ENCODE data around the gene RNF169.
"Not testable (repeated sequence)": the region's sequence is repeated elsewhere in the genome, so short reads cannot be mapped to it uniquely, and the experiment has no call there.

The RNF169 gene

GRCh38 chr11:74754507-74755252, 6.0 kb downstream of the RNF169 start:
- in situ Hi-C loops (cut with HindIII; ENCODE audit: low pct_unique_long_range_greater_than_20kb, low sequenced_read_pairs): no loop called here
- no peak for TF ChIP-seq JUND (IDR thresholded peaks at IDR 0.05; ENCODE audit: low read depth)
- DNase-seq (ENCODE audit: low read depth in 1 of 2, low spot score in 1 of 2): no peak

- TF ChIP-seq JUND (IDR thresholded peaks at IDR 0.05; ENCODE audit: low read depth): no peak
- in situ Hi-C loops (cut with HindIII; ENCODE audit: low pct_unique_long_range_greater_than_20kb, low sequenced_read_pairs): no loop called here
- DNase-seq (ENCODE audit: low read depth in 1 of 2, low spot score in 1 of 2): peak in 1 of 2 experiments; percentile 10
These were observed 6.8 kb downstream of the RNF169 start for GRCh38 chr11:74755395-74755995.

GRCh38 chr11:74756571-74756970, 7.9 kb downstream of the RNF169 start:
- in situ Hi-C loops (cut with HindIII; ENCODE audit: low pct_unique_long_range_greater_than_20kb, low sequenced_read_pairs): no loop called here
- DNase-seq (ENCODE audit: low read depth in 1 of 2, low spot score in 1 of 2): no peak
- TF ChIP-seq JUND (IDR thresholded peaks at IDR 0.05; ENCODE audit: low read depth): no peak

- DNase-seq (ENCODE audit: low read depth in 1 of 2, low spot score in 1 of 2): no peak
- in situ Hi-C loops (cut with HindIII; ENCODE audit: low pct_unique_long_range_greater_than_20kb, low sequenced_read_pairs): no loop called here
- no peak for TF ChIP-seq JUND (IDR thresholded peaks at IDR 0.05; ENCODE audit: low read depth)
These were observed 18.3 kb downstream of the RNF169 start for GRCh38 chr11:74766905-74767304.

- in situ Hi-C loops (cut with HindIII; ENCODE audit: low pct_unique_long_range_greater_than_20kb, low sequenced_read_pairs); DNase-seq (ENCODE audit: low read depth in 1 of 2, low spot score in 1 of 2): not testable (repeated sequence)
These were observed 19.6 kb downstream of the RNF169 start for GRCh38 chr11:74768172-74768651.

GRCh38 chr11:74769055-74769707, 20.5 kb downstream of the RNF169 start:
- no peak for TF ChIP-seq JUND (IDR thresholded peaks at IDR 0.05; ENCODE audit: low read depth)
- DNase-seq (ENCODE audit: low read depth in 1 of 2, low spot score in 1 of 2): no peak
- in situ Hi-C loops (cut with HindIII; ENCODE audit: low pct_unique_long_range_greater_than_20kb, low sequenced_read_pairs): no loop called here

GRCh38 chr11:74770456-74770855, 21.8 kb downstream of the RNF169 start:
- no peak for DNase-seq (ENCODE audit: low read depth in 1 of 2, low spot score in 1 of 2)
- no peak for TF ChIP-seq JUND (IDR thresholded peaks at IDR 0.05; ENCODE audit: low read depth)
- in situ Hi-C loops (cut with HindIII; ENCODE audit: low pct_unique_long_range_greater_than_20kb, low sequenced_read_pairs): no loop called here

- DNase-seq (ENCODE audit: low read depth in 1 of 2, low spot score in 1 of 2): no peak
- in situ Hi-C loops (cut with HindIII; ENCODE audit: low pct_unique_long_range_greater_than_20kb, low sequenced_read_pairs): no loop called here
- TF ChIP-seq JUND (IDR thresholded peaks at IDR 0.05; ENCODE audit: low read depth): no peak
These were observed 22.5 kb downstream of the RNF169 start for GRCh38 chr11:74771139-74771538.

GRCh38 chr11:74773476-74773875, 24.8 kb downstream of the RNF169 start:
- no peak for DNase-seq (ENCODE audit: low read depth in 1 of 2, low spot score in 1 of 2)
- TF ChIP-seq JUND (IDR thresholded peaks at IDR 0.05; ENCODE audit: low read depth): no peak
- in situ Hi-C loops (cut with HindIII; ENCODE audit: low pct_unique_long_range_greater_than_20kb, low sequenced_read_pairs): no loop called here

- no peak for TF ChIP-seq JUND (IDR thresholded peaks at IDR 0.05; ENCODE audit: low read depth)
- no peak for DNase-seq (ENCODE audit: low read depth in 1 of 2, low spot score in 1 of 2)
- in situ Hi-C loops (cut with HindIII; ENCODE audit: low pct_unique_long_range_greater_than_20kb, low sequenced_read_pairs): no loop called here
These were observed 27.1 kb downstream of the RNF169 start for GRCh38 chr11:74775762-74776161.

GRCh38 chr11:74776546-74776945, 27.9 kb downstream of the RNF169 start:
- in situ Hi-C loops (cut with HindIII; ENCODE audit: low pct_unique_long_range_greater_than_20kb, low sequenced_read_pairs): no loop called here
- no peak for TF ChIP-seq JUND (IDR thresholded peaks at IDR 0.05; ENCODE audit: low read depth)
- no peak for DNase-seq (ENCODE audit: low read depth in 1 of 2, low spot score in 1 of 2)

- no peak for DNase-seq (ENCODE audit: low read depth in 1 of 2, low spot score in 1 of 2)
- no peak for TF ChIP-seq JUND (IDR thresholded peaks at IDR 0.05; ENCODE audit: low read depth)
- in situ Hi-C loops (cut with HindIII; ENCODE audit: low pct_unique_long_range_greater_than_20kb, low sequenced_read_pairs): no loop called here
These were observed 28.4 kb downstream of the RNF169 start for GRCh38 chr11:74777038-74777437.

GRCh38 chr11:74777877-74778276, 29.2 kb downstream of the RNF169 start:
- TF ChIP-seq JUND (IDR thresholded peaks at IDR 0.05; ENCODE audit: low read depth): no peak
- in situ Hi-C loops (cut with HindIII; ENCODE audit: low pct_unique_long_range_greater_than_20kb, low sequenced_read_pairs): no loop called here
- DNase-seq (ENCODE audit: low read depth in 1 of 2, low spot score in 1 of 2): no peak
